ENCODE results near the gene BBS9. TPM values are rescaled to one million over a fixed set of nuclear protein-coding genes. Genes with fewer than 3 reads are reported as not detected.

BBS9 gene
- polyA plus RNA-seq, 12 donors: 8.1 to 24.4 (median 19.3) TPM; not detected in 1

- no peak for DNase-seq
These were observed 516.8 kb downstream of the BBS9 start for GRCh38 chr7:33646166-33646565.

GRCh38 chr7:33646891-33647391 lies 517.6 kb downstream of the BBS9 start:
- no peak for DNase-seq

- no peak for DNase-seq
These were observed 520.4 kb downstream of the BBS9 start for GRCh38 chr7:33649476-33650441.

DNA sequence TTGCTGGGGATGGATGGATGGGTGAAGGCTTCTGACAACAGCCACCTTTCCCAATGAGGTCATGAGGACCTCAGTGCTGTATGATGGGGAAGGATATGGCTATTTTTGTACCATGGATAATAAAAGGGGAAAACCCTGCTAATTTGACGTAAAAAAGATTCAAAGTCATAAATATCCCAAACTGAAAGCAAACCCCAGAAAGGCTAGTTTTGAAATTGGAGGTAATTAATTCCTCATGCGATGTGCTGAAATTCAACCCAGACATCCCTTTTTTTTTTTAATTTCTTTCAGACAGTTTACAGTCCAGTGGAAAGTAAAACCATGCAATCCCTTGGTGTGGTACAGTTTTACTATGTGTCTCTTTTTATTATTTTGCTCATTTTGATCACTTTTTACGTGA lies 521.5 kb downstream of the BBS9 start:
- no peak for DNase-seq

GRCh38 chr7:33651998-33652515 lies 522.7 kb downstream of the BBS9 start:
- DNase-seq: no peak

DNA sequence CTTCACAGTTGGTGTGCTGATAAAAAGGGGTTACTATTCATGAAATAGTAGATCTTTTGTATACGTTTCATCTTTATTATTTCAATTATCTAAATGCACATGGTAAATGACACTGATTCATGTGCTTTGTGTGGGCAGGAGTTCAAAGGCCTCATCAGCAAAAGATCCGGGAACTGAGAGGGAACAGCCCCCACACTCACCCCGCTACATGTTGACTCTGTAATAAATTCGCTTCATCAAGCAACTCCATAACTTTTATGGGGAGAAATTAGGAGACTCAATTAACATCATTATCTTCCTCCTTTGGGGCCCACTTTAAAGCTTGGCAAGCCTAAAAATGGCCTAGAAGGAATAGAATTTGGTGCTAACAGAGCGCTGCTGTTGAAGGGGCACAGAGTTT lies 525.3 kb downstream of the BBS9 start:
- no peak for DNase-seq

Other genes with a start within 250 kb of the BBS9 start
- gene KBTBD2, start 237.8 kb upstream of the BBS9 start, polyA plus RNA-seq (ENCODE audit: insufficient read length in 12 of 12): 10 to 100 TPM in 11 of 12 donors, not detected in 1; 34.1 to 48.0 (median 41.6) TPM
- 100 to 1,000 TPM; 136 to 294 (median 165) TPM for gene FKBP9, start 172.1 kb upstream of the BBS9 start, polyA plus RNA-seq (ENCODE audit: insufficient read length in 12 of 12)
- 10 to 100 TPM in 11 of 12 donors, not detected in 1; 17.4 to 42.8 (median 29.2) TPM for gene NT5C3A, start 66.8 kb upstream of the BBS9 start, polyA plus RNA-seq (ENCODE audit: insufficient read length in 12 of 12)
- 10 to 100 TPM in 11 of 12 donors, not detected in 1; 21.5 to 32.8 (median 26.7) TPM for gene RP9, start 20.2 kb upstream of the BBS9 start, polyA plus RNA-seq (ENCODE audit: insufficient read length in 12 of 12)

Data from muscle of arm (tissue), 12 donors.